GM04503 (cell line): ENCODE measurements around the gene NPLOC4.

Source experiments
- DNase-seq: peaks from one replicate; pipeline ENCODE4 v3.0.0-alpha.2; 2012; ENCODE audit warnings: low read depth

NPLOC4 gene

DNA sequence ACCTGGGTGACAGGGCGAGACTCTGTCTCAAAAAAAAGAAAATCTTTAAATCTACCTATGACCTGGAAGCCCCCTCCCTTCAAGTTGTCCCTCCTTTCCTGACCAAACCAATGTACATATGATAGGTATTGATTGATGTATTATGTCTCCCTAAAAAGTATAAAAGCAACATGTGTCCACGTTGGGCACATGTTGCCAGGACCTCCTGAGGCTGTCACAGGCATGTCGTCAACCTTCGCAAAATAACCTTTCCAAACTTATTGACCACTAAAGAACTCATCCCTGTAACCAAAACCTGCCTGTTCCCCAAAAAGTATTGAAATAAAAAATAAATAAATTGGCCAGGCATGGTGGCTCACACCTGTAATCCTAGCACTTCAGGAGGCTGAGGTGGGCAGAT is 25.1 kb upstream of the NPLOC4 start:
- DNase-seq, result no peak

DNA sequence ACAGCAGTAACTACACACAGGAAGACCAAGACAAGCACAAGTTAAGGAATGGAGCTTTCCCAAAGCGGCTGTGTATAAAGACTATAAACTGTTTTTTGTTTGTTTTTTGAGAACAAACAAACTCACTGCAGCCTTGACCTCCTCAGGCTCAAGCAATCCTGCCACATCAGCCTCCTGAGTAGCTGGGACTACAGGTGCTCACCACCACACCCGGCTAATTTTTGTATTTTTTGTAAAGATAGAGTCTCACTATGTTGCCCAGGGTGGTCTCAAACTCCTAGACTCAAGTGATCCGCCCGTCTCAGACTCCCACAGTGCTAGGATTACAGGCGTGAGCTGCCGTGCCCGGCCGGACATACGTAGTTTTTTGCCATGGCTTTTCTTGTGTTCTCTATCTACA is 23.5 kb upstream of the NPLOC4 start:
- DNase-seq, result no peak

DNA sequence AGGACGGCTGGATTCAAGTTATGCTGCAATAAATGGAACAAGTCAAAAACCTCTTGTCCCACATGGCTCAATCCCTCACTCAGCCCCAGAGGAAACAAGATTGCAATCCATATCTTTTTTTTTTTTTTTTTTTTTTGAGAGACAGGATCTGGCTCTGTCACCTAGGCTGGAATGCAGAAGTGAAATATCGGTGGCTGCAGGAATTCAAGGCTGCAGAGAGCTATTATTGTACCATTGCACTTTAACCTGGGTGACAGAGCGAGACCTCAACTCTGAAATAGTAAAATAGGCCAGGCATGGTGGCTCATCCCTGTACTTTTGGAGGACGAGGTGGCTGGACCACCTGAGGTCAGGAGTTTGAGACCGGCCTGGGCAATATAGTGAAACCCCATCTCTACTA is 22.1 kb upstream of the NPLOC4 start:
- DNase-seq, result no peak

DNA sequence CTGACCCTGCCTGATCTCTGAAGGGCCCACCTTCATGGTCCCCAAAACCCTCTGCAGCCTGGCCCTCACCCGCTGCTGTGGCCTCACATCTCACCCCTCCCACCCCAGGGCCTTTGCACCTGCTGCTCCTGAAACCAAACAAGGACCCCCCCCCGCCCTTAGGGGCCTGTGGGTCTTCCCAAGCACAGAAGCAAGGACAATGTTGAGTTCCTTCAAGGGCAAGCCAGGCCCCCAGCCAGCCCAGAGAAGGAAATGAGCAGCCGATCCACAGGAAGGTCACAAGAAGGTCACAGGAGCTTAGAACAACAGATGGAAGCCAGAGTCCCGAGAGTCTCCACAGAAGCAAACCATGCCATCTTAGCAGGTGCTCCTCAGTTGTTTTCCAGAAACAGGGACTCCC is 19.9 kb upstream of the NPLOC4 start:
- DNase-seq, result no peak

DNA sequence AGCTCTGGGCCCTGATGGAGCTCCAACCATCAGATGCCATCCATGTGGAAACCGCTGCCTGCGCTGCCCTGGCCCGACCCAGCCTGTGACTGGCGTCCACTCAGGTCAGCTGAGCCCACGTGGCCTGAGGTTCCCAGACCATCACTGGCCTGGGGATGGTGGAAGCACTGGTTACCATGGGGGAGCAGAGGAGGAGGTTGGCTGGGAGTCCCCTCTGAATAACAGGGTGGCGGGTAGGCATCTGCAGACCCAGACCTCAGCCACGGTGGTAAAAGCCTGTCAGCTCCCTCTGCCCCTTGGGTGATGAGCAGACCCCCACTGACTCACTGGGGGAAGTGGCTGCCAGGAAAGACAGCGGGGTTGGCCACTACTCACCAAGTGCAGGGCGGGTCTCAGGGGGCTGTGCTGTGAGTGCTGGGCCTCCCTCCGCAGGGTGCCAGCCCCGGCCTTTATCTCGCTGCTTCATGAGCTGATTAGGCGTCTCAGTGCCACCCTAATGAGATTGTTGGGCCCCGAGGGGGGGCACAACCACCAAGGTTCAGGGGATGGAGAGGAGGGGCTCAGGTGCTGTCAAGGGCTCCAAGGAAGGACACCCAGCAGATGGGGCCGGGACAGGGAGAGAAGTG is 19.3 kb upstream of the NPLOC4 start, which contains the start of gene PDE6G:
Gene PDE6G (minus strand): TSS at position 425 of the 626 bp plus-strand sequence. CDS start 3,237 bp downstream, outside the sequence.
- DNase-seq, result no peak

DNA sequence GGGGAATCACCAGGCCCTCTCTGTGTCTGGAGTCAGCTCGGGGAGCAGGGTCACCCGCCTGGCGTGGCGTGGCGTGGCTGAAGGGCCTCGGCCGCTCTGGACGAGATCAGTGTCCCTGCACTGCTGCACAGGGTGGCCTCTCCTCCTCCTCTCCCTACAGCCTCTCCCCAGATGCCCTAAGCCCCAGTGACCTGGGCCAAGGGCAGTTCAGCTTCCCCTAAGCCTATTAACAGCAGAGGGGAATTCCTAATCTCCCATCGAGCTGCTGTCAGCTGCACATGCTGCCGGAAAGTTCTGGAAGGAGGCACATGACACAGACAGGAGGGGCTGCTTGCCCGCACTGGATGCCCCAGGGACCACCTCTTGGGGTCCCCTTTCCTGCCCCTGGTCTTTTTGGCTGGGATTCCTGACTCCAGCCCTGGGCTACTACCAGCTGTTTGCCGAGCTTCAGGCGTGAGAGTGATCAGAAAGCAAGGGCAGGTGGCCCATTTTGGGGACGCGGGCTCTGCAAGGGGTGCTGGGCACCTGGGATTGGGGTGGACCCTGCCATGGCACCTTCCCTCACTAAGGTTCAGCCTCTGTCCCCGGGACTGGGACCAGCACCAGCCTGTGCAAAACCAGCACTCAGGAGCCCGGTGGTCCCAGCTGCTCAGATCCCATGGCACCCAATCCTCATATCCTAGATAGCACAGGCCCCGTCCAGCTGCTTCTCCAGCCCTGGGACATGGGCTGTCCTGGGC is 18.6 kb upstream of the NPLOC4 start:
- DNase-seq, result no peak

DNA sequence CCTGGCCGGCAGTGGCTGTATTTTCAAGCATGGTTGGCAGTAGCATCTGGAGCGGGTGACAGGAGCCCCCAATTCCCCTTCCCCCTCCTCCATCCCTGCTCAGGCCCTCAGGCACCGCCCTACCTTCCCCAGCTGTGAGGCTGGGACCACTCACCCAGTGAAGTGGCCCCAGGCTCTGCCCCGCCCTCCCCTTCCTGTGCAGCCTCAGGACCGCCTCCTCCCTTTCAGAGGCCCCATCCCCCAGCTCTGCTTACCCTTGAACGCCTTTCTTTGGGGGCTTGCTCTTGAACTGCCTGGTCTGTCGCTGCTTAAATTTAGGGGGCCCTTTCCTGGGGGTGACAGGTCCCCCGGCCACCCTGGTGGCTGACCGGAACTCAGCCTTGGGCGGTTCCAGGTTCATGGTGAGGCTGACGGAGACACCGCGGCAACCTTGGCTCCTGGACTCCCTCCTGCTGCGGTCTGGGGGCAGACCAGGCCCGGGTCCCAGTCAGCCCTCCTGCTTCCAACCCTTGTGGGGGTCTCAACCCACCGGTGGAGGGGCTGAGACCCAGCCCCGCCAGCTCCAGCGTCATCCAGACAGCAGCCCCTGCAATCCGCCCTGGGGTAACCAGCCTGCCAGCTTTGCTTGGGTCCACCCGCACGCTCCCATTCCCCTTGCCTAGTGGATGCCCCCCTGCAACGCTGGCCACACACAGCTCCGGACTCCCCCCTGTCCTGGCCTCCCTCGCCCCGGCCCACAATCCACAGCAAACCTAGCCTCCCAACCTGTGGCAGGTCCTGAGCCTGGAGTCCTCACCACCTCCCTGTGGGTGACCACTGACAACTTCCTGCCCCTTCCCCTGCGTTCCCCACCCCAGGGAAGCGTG is 16.2 kb upstream of the NPLOC4 start:
- DNase-seq, result no peak

DNA sequence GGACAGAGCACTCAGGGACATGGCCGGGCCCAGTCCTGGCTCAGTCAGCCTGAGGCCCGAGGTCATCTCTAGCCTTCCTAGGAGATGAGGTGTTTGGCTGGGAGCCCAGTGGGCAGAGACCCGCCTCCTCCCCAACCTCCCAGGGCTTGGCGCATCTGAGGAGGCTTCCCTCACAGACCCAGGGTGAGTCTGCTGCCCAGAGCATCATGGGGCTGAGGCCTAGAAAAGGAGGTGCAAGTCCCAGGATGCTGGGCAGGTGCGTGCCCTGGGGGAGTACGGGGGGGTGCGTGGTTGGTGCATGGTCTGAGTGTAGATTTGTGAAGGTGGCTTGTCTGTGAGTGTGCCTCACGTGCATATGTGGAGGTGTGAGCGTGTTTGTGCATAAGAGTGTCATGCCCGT is 14.8 kb upstream of the NPLOC4 start:
- DNase-seq, result peak; percentile 73

DNA sequence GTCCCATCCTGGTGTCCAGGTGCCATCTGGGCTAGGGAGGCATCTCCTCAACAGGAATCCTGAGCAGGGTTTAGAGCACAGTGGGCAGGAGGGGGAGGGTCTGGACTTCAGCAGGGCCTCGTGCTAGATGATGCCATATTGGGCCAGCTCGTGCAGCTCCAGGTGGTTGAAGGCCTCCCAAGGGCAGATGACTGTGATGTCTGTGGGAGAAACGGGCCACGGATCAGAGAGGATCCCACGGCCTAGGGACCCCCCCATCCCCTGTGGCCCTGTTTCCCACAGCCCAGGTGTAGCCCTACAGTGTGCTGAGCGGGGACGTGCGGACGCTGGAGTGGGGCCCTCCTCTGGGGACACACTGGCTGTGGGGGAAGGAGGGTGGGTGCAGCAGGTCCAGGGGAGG is 14.0 kb upstream of the NPLOC4 start:
- no peak for DNase-seq

DNA sequence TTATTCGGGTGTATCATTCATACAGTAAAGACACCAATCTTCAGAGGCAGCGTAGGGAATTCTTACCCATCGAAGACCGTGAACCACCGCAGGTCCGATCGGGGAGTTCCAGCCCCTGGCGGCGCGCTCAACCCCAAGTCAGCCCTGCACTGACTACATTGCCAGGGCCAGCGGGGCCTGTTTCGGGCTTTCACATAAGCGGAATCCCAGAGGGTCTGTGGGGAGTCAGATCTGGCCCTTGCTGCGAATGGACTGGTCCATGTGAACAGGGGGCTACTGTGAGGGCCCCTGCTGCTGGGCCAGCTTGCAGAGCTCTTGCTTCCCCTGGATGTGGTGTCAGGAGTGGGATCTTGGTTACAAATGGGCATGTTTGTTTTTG is 11.8 kb upstream of the NPLOC4 start:
- no peak for DNase-seq

DNA sequence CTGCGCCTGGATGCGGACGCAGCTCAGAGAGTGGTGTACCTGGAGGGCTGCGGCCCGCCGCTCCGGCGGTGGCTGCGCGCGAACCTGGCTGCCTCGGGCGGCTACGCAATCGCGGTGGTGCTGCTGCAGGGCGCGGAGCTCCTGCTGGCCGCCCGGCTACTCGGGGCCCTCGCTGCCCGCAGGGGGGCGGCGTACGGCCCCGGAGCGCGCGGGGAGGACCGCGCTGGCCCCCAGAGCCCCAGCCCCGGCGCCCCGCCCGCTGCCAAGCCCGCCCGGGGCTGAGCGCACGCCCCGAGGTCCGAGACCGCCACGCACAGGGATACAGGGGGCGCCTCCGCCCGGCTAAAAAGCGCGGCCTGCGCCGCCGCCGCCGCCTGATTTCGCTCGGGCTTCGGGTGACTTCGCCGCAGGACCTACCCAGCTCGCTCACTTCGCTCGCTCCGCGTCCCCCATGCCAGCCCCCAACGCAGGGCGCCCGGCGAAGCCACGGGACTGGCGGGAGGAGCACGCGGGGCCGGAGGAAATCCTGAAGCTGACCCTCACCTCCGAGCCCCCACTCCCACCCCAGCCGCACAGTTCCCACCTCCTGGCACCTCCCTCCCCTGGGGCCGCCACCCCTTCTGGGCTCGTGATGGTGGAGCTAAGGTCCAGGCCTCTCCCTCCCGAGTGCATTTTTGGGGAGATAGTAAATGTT is 11.2 kb upstream of the NPLOC4 start:
- no peak for DNase-seq

DNA sequence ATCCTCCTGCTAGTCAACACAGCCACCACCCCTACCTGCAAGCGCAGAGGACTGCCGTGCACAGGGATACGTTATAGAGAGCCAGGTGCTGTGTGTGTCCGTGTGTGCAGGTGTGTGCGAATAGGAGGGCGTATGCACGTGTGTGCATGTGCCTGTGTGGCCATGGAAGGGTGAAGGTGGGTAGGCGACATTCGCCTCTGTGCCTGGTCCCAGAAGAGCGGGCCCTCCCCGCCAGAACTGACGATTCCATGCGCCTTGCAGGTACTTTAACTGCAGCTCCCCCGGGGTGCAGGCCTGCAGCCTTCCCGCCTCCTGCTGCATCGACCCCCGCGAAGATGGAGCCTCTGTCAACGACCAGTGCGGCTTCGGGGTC is 10.7 kb upstream of the NPLOC4 start:
- DNase-seq, result no peak

DNA sequence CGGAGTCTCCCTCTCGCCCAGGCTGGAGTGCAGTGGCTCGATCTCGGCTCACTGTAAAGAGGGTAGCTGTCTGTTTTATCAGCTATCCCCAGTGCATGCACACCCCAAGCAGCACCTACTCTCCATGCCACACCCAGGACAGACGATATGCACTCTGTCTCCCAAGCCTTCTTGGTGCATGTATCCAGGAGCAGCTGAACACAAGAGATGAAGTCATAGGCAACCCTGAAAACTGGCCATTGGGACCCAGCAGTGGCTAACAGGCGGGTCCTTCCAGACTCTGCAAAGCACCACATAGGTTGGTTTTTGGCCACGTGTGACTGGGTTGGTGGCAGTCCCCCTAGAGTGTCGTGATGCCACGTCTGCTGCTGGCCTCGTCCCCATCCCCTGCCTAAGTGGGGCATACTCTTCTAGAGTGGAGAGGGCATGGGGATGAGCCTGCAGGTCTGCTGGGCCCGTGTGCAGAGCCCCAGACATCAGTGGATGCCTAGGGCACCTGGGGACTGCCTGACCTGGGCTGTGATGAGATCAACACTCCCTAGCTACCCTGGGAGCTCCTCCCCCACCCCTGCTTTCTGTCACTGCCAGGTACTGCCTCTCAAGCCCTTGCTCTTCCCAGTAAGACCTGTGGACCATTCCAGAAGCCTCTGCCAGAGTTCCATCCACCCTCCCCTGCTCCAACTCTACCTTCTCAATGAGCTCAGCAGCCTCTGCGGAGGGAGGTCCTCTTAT is 10.1 kb upstream of the NPLOC4 start:
- DNase-seq, result no peak

DNA sequence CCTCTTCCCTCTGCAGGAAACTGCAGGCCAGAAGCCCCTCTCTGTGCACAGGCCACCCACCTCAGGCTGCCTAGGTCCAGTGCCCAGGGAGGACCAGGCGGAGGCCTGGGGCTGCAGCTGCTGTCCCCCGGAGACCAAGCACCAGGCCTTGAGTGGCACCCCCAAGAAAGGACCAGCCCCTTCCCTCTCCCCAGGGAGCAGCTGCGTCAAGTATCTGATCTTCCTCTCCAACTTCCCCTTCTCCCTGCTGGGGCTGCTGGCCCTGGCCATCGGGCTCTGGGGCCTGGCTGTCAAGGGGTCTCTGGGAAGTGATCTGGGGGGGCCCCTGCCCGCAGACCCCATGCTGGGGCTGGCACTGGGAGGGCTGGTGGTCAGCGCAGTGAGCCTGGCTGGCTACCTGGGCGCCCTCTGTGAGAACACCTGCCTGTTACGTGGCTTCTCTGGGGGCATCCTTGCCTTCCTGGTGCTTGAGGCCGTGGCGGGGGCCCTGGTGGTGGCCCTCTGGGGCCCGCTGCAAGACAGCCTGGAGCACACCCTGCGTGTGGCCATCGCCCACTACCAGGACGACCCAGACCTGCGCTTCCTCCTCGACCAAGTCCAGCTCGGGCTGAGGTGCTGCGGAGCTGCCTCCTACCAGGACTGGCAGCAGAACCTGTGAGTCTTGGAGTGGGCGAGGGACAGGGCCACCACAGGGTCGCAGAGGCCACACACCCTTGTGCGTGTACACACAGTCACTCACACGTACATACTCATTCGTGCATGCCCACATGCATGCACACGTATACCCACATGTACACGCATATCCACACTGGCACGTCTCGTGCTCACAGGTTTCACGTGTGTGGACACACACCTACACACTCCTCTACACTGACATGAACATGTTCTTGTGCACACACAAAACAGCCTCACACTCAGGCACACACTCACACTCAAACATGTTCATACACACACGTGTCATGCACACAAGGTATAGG is 8.4 kb upstream of the NPLOC4 start:
- no peak for DNase-seq

DNA sequence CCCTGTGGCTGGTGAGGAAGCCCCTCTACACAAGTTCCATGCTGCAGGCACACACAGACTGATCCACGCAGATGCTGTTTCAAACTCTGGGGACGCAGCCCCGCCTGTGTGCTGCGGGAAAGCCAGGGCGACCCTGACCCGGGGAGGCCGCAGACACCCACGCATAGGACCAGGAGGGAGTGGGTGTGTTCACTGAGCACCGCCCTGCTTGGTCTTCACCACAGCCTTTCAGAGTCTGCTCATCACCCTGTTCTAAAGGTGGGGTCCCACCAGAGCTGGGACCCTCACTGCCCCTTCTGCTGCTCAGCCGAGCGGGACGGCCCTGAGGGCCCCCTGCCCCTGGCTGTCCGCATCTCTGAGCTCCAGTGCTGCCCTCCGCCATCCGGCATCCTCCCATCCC is 7.6 kb upstream of the NPLOC4 start:
- DNase-seq, result no peak

DNA sequence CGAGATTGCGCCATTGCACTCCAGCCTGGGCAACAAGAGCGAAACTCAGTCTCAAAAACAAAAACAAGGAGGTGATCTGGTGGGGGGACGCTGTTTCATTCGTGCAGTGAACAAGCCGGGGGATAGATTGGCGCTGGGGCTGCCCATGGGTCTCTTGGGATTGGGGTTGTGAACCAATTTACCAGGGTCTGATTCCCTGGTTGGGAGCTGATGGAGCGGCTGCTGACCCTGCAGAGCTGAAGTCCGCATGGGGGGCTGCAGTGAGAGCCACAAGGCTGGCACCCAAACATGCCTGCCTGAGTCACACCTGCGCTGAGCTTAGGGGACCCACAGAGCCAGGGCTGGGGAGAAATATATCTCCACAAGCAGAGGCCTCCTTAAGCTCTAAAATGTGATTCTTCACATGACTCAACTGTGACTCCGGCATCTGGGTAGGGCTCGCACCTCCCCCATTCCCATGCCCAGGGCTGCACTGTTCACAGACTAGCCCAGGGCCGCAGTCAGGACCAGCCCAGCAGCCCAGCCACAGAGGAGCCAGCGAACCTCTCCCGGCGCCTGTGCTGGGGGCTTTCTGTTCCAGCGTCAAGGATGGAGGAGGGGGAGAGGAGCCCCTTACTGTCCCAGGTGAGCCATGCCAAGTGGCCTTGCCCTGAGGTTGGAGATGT is 5.0 kb upstream of the NPLOC4 start:
- no peak for DNase-seq

DNA sequence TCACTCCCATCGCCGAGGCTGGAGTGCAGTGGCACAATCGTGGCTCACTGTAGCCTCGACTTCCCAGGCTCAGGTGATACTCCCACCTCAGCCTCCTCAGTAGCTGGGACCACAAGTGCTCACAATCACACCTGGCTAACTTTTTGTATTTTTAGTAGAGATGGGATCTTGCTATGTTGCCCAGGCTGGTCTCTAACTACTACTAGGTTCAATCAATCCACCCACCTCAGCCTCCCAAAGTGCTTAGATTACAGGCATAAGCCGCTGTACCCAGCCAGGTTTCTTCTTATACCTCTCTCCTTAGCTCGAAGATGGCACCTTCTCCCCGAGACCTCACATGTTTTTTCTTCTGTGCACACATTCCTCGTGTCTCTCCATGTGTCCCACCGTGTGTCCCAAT is 3.1 kb upstream of the NPLOC4 start:
- DNase-seq, result no peak

DNA sequence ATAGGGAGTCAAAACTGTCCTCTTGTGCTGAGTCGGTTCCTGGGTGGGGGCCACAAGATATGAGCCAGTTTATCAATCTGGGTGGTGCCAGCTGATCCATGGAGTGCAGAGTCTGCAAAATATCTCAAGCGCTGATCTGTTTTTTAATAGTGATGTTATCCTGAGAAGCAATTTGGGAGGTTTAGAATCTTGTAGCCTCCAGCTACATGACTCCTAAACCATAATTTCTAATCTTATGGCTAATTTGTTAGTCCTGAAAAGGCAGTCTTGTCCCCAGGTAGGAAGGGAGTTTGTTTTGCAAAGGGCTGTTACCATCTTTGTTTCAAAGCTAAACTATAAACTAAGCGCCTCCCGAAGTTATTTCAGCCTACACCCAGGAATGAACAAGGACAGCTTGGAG is 1.8 kb upstream of the NPLOC4 start:
- DNase-seq, result no peak

DNA sequence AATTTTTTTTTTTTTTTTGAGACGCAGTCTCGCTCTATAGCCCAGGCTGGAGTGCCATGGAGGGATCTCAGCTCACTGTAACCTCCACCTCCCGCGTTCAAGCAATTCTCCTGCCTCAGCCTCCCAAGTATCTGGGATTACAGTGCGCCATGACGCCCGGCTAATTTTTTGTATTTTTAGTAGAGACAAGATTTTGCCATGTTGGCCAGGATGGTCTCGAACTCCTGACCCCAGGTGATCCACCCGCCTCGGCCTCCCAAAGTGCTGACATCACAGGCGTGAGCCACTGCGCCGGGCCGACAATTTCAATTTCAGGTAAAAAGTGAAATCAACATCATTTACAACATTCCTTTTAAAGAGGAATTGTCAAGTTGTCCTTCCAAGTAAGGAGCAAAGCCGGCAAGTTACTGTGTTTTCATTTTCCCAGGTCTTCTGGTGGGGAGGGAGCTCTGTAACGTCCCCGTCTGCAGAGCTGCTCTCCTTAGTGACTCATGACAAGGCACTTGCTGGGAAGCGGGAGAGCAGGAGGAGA is 873 bp downstream of the NPLOC4 start:
- DNase-seq, result no peak

DNA sequence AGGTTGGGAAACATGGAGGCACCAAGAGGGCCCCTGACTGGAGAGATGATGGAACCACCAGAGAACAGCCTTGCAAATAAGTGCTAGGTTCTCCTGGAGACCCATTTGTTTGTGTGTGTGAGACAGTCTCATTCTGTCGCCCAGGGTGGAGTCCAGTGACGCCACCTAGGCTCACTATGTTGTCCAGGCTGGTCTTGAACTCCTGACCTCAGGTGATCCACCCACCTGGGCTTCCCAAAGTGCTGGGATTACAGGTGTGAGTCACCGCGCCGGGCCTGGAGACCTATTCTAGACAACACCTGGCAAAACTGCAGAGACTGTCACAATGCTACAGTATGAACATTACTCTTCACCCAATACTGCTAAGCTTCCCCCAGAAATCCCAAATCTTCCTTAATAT is 1.5 kb downstream of the NPLOC4 start:
- DNase-seq, result no peak
